Measurements from ENCODE around the gene RBMS2. TPM values are rescaled to one million over a fixed set of nuclear protein-coding genes. Genes with fewer than 3 reads are reported as not detected.

The RBMS2 gene

DNA sequence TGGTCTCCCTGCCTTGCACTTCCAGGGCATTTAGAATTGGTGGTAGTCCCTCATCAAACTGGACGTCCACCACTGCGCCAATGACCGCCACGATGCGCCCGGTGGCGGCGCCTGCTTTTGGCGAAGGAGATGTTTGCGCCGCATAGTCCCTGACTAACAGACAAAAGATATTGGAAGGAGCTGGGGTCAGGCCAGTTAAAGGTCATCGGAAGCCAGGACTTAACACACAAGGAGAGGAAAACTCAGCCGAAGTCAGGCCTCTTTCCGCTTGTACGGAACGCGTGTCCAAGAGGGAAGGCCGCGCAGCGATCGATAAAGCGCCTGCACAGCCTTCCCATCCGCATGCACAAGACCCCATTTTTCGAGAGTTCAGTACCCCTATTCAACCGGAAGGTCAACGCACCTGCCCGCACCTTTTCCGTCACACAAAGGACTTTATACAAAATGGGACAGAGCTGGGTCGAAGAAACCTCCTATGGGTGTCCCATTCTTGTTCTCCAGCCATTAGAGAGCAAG is 123.6 kb downstream of the RBMS2 start:
- H3K79me1 ChIP-seq (replicated peaks; ENCODE audit: low read length, poor library complexity, severe bottlenecking) = no peaks in the 10 kb centered on the region
- H3K36me3 ChIP-seq (ENCODE audit: control insufficient read depth in 1 of 2, insufficient read depth in 2 of 2, low read depth in 1 of 2, low read length in 2 of 2) = peaks cover 21 to 43% of the 10 kb centered on the region in 2 experiments
- H3K18ac ChIP-seq (ENCODE audit: low read depth in 1 of 2, low read length in 2 of 2) = peak overlapping the region; percentile 90 to 94
- H4K91ac ChIP-seq (ENCODE audit: low read length) = peak overlapping the region; percentile 43
- no peak overlapping the region for H2AFZ ChIP-seq (ENCODE audit: low read depth, low read length)
- H2BK5ac ChIP-seq (ENCODE audit: low read depth, low read length, poor library complexity, severe bottlenecking) = peak overlapping the region; percentile 2
- H3K27me3 ChIP-seq (ENCODE audit: control insufficient read depth in 1 of 2, insufficient read depth in 1 of 2, low read length in 2 of 2) = no peaks in the 10 kb centered on the region
- peak overlapping the region; percentile 78 for H3K27ac ChIP-seq (ENCODE audit: low read length, poor library complexity, severe bottlenecking)
- H3K4me3 ChIP-seq (ENCODE audit: insufficient read depth in 1 of 2, low read depth in 1 of 2, low read length in 2 of 2) = peak overlapping the region; percentile 94 to 99
- peaks cover 2% of the 10 kb centered on the region for H3K4me1 ChIP-seq (ENCODE audit: control insufficient read depth, insufficient read depth, low read depth, low read length)
- no peak overlapping the region for H2AK5ac ChIP-seq (ENCODE audit: low read length, severe bottlenecking)
- H4K8ac ChIP-seq (ENCODE audit: low read length) = no peak overlapping the region
- DNase-seq = peak; percentile 22
- no peak overlapping the region for H2BK120ac ChIP-seq (ENCODE audit: low read depth, low read length)
- H3K14ac ChIP-seq (ENCODE audit: low read length in 2 of 2) = peak overlapping the region; percentile 79 to 93
- peak overlapping the region; percentile 59 for H3K4me2 ChIP-seq (ENCODE audit: low read length, poor library complexity, severe bottlenecking)
- H3K9me3 ChIP-seq (ENCODE audit: control insufficient read depth, low read length) = no peaks in the 10 kb centered on the region
- H3K4ac ChIP-seq (ENCODE audit: low read depth in 1 of 2, low read length in 2 of 2) = peak overlapping the region; percentile 79 to 89
- H2BK15ac ChIP-seq (ENCODE audit: low read depth, poor library complexity, severe bottlenecking) = no peak overlapping the region
- H3K23ac ChIP-seq (ENCODE audit: low read length in 2 of 2) = peak overlapping the region in 1 of 2 experiments; percentile 23
- H3K9ac ChIP-seq (ENCODE audit: low read length) = peak overlapping the region; percentile 99
- H2BK12ac ChIP-seq (ENCODE audit: low read length in 2 of 2) = no peak overlapping the region
- under 1% methylated on average over 29 of the region's 29 CpGs for WGBS

Small RNA genes within 50 kb of the gene (small RNA-seq; reads per million reads assigned to genes)
- not detected for gene RNU6-343P (ENCODE audit: low read depth)
- gene SNORD59A (ENCODE audit: low read depth) = 296 reads per million, percentile 95 among the genes with 10 or more reads in this experiment

Measured in mesenchymal stem cell (in vitro differentiated cells and primary cell).